HFF-Myc (cell line): ENCODE data around the gene FEN1.
A peak's percentile ranks its signal among the peaks of the same experiment; 100 is the strongest.

ENCODE experiments used
- DNase-seq: peaks from one replicate; pipeline ENCODE4 v3.0.0-alpha.2; 2011; ENCODE audit warnings: low read depth; ENCODE audit errors: extremely low read depth
- H3K4me3 ChIP-seq: replicated peaks from 2 replicates; pipeline ENCODE4 v1.5.1; 2011; ENCODE audit warnings: low read depth, mild to moderate bottlenecking, control low read depth, low read length
- CTCF ChIP-seq: IDR thresholded peaks from 2 replicates; pipeline ENCODE4 v1.5.1; 2012; ENCODE audit warnings: mild to moderate bottlenecking, low read depth, low read length, control low read depth; ENCODE audit errors: missing control alignments

The FEN1 gene

GRCh38 chr11:61805146-61805545, 12.4 kb downstream of the FEN1 start:
- no peak for DNase-seq
- TF ChIP-seq CTCF: no peak
- H3K4me3 ChIP-seq: no peak overlapping the region

GRCh38 chr11:61806785-61807184, 14.1 kb downstream of the FEN1 start:
- H3K4me3 ChIP-seq: no peak overlapping the region
- DNase-seq: no peak
- TF ChIP-seq CTCF: no peak

- H3K4me3 ChIP-seq: no peak overlapping the region
These were observed 18.0 kb downstream of the FEN1 start for GRCh38 chr11:61810671-61811175.

GRCh38 chr11:61811831-61812230, 19.1 kb downstream of the FEN1 start:
- no peak overlapping the region for H3K4me3 ChIP-seq

More at GRCh38 chr11:61810671-61811175, 18.0 kb downstream of the FEN1 start:
- no peak for DNase-seq
- TF ChIP-seq CTCF: no peak

GRCh38 chr11:61812736-61813411, 20.2 kb downstream of the FEN1 start:
- no peak for DNase-seq
- H3K4me3 ChIP-seq: no peak overlapping the region
- no peak for TF ChIP-seq CTCF

More at GRCh38 chr11:61811831-61812230, 19.1 kb downstream of the FEN1 start:
- no peak for TF ChIP-seq CTCF
- DNase-seq: no peak

- DNase-seq: no peak
- peak overlapping the region; percentile 66 for H3K4me3 ChIP-seq
- no peak for TF ChIP-seq CTCF
These were observed 21.7 kb downstream of the FEN1 start for GRCh38 chr11:61814247-61814957.
